ENCODE data around the gene SCARB1.
A peak's percentile ranks its signal among the peaks of the same experiment; 100 is the strongest.

The SCARB1 gene, protein sequence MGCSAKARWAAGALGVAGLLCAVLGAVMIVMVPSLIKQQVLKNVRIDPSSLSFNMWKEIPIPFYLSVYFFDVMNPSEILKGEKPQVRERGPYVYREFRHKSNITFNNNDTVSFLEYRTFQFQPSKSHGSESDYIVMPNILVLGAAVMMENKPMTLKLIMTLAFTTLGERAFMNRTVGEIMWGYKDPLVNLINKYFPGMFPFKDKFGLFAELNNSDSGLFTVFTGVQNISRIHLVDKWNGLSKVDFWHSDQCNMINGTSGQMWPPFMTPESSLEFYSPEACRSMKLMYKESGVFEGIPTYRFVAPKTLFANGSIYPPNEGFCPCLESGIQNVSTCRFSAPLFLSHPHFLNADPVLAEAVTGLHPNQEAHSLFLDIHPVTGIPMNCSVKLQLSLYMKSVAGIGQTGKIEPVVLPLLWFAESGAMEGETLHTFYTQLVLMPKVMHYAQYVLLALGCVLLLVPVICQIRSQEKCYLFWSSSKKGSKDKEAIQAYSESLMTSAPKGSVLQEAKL

GRCh38 chr12:124863416-124864325, at the start of gene SCARB1:
Gene SCARB1, minus strand, starts transcription at chr12:124863864. Its CDS starts 144 bp downstream, at chr12:124863720.
- TF ChIP-seq ZBTB7A (IDR thresholded peaks at IDR 0.05; ENCODE audit: low read depth), result peak; percentile 94
- TF ChIP-seq RAD21 (IDR thresholded peaks at IDR 0.05; ENCODE audit: low read depth), result no peak
- peak; percentile 5; the same call in 1 of the 2 replicates for TF ChIP-seq TCF12 (IDR thresholded peaks at IDR 0.05; ENCODE audit: low read depth)
- TF ChIP-seq, protein P1, sequence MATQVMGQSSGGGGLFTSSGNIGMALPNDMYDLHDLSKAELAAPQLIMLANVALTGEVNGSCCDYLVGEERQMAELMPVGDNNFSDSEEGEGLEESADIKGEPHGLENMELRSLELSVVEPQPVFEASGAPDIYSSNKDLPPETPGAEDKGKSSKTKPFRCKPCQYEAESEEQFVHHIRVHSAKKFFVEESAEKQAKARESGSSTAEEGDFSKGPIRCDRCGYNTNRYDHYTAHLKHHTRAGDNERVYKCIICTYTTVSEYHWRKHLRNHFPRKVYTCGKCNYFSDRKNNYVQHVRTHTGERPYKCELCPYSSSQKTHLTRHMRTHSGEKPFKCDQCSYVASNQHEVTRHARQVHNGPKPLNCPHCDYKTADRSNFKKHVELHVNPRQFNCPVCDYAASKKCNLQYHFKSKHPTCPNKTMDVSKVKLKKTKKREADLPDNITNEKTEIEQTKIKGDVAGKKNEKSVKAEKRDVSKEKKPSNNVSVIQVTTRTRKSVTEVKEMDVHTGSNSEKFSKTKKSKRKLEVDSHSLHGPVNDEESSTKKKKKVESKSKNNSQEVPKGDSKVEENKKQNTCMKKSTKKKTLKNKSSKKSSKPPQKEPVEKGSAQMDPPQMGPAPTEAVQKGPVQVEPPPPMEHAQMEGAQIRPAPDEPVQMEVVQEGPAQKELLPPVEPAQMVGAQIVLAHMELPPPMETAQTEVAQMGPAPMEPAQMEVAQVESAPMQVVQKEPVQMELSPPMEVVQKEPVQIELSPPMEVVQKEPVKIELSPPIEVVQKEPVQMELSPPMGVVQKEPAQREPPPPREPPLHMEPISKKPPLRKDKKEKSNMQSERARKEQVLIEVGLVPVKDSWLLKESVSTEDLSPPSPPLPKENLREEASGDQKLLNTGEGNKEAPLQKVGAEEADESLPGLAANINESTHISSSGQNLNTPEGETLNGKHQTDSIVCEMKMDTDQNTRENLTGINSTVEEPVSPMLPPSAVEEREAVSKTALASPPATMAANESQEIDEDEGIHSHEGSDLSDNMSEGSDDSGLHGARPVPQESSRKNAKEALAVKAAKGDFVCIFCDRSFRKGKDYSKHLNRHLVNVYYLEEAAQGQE (IDR thresholded peaks at IDR 0.05; ENCODE audit: low read depth), result no peak
- TF ChIP-seq EGR1 (IDR thresholded peaks at IDR 0.05), result no peak
- TF ChIP-seq YY1 (IDR thresholded peaks at IDR 0.05; ENCODE audit: low read depth), result peak; percentile 81
- TF ChIP-seq MAX (IDR thresholded peaks at IDR 0.05), result peak; percentile 85
- no peak for TF ChIP-seq FOXM1 (IDR thresholded peaks at IDR 0.05; ENCODE audit: borderline replicate concordance, low read depth)
- peak; percentile 54; the same call in 1 of the 2 replicates for TF ChIP-seq TAF1 (IDR thresholded peaks at IDR 0.05; ENCODE audit: low read depth)
- no peak for TF ChIP-seq CREB1 (IDR thresholded peaks at IDR 0.05; ENCODE audit: low read depth)
- TF ChIP-seq TEAD4 (IDR thresholded peaks at IDR 0.05), result no peak
- no peak for TF ChIP-seq USF1 (IDR thresholded peaks at IDR 0.05)
- TF ChIP-seq NFIC (IDR thresholded peaks at IDR 0.05), result no peak
- TF ChIP-seq EP300 (IDR thresholded peaks at IDR 0.05; ENCODE audit: borderline replicate concordance), result no peak
- TF ChIP-seq CEBPB (IDR thresholded peaks at IDR 0.05), result no peak

DNA sequence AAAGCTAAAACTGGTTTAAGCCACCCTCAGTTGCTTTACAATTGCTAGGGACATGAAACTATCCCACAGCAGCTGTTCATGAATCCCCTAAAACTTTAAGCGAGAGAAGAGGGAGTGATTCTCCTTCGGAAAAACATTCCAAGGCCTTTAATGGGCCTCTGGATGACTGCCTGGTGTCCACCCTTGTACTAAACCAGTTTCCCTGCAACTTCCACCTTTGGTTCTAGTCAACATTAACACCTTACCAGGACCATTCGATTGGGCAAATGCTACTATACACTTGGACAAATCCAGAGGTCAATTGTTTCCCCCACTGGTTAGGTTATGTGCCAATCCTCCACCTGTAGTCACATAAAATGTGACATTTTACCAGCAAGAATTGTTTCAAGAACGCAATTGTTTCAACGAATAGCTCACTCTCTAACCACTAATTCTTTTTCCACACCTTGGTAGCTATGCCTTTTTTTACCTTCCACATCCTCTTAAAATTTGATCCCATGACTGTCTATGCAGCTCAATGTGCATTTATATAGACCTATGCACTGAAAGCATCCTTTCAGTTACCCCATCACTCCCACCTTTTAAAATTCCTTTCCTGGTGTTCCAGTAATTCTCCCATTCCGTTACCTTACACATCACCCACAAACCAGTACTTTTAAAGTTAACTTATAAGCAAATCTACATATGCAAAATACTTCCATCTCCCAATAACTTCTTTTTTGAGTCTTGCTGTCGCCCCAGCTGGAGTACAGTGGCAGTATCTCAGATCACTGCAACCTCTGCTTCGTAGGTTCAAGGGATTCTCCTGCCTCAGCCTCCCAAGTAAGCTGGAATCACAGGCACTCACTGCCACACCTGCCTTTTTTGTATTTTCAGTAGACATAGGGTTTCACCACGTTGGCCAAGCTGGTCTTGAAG, 47.2 kb upstream of the SCARB1 start:
- TF ChIP-seq FOXM1 (IDR thresholded peaks at IDR 0.05; ENCODE audit: borderline replicate concordance, low read depth), result no peak
- TF ChIP-seq EGR1 (IDR thresholded peaks at IDR 0.05), result no peak
- TF ChIP-seq MAX (IDR thresholded peaks at IDR 0.05), result no peak
- no peak for TF ChIP-seq ZBTB7A (IDR thresholded peaks at IDR 0.05; ENCODE audit: low read depth)
- TF ChIP-seq YY1 (IDR thresholded peaks at IDR 0.05; ENCODE audit: low read depth), result no peak
- TF ChIP-seq NFIC (IDR thresholded peaks at IDR 0.05), result no peak
- no peak for TF ChIP-seq RAD21 (IDR thresholded peaks at IDR 0.05; ENCODE audit: low read depth)
- TF ChIP-seq USF1 (IDR thresholded peaks at IDR 0.05), result no peak
- TF ChIP-seq, protein P1 (IDR thresholded peaks at IDR 0.05; ENCODE audit: low read depth), result no peak
- TF ChIP-seq TAF1 (IDR thresholded peaks at IDR 0.05; ENCODE audit: low read depth), result no peak
- TF ChIP-seq CEBPB (IDR thresholded peaks at IDR 0.05), result no peak
- TF ChIP-seq CREB1 (IDR thresholded peaks at IDR 0.05; ENCODE audit: low read depth), result no peak
- no peak for TF ChIP-seq TCF12 (IDR thresholded peaks at IDR 0.05; ENCODE audit: low read depth)
- no peak for TF ChIP-seq EP300 (IDR thresholded peaks at IDR 0.05; ENCODE audit: borderline replicate concordance)
- TF ChIP-seq TEAD4 (IDR thresholded peaks at IDR 0.05), result no peak

DNA sequence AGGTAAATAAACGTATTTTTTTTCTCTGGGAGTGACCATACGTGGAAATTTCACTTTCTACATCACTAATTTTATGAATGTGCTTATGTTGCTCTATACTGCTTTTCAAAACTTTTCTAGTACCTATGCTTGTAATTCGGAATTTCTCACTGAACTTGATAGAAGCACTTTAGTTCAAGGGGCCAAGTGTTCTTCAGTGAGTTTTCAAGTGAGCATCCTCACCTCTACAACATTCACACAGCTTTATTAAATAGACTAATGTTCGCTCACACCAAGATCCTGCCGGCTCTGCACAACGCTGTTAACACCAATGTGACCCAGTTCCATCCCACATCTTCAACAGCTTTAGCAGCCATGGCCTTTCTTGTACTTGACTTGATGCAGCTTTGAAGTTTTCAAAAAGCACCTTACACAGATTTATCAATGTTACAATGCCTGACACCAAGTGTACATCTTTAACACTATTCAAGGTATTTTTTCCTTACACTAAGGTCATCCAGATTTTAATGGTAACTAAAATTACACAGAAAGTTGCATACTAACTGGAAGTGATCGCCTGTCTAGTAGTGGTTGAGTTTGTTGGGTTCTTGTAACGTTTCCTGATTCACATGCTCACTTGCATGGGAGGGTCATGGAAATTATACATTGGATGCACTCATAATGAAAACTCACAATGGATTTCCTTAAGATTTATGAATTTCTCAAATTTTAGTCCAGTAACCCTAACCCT, 46.3 kb upstream of the SCARB1 start:
- no peak for TF ChIP-seq EGR1 (IDR thresholded peaks at IDR 0.05)

Measured in Ishikawa (cell line).